ENCODE results near the gene GNAI1. TPM values are rescaled to one million over a fixed set of nuclear protein-coding genes. Genes with fewer than 3 reads are reported as not detected.

The GNAI1 gene
- total RNA-seq, 1 donor from 2014 or later = 61.1 TPM

- no peak overlapping the region for H3K27ac Mint-ChIP-seq
- no peaks in the 10 kb centered on the region for H3K27me3 Mint-ChIP-seq (ENCODE audit: low read depth)
- no peak overlapping the region for H3K4me3 Mint-ChIP-seq
- TF ChIP-seq, protein P1, sequence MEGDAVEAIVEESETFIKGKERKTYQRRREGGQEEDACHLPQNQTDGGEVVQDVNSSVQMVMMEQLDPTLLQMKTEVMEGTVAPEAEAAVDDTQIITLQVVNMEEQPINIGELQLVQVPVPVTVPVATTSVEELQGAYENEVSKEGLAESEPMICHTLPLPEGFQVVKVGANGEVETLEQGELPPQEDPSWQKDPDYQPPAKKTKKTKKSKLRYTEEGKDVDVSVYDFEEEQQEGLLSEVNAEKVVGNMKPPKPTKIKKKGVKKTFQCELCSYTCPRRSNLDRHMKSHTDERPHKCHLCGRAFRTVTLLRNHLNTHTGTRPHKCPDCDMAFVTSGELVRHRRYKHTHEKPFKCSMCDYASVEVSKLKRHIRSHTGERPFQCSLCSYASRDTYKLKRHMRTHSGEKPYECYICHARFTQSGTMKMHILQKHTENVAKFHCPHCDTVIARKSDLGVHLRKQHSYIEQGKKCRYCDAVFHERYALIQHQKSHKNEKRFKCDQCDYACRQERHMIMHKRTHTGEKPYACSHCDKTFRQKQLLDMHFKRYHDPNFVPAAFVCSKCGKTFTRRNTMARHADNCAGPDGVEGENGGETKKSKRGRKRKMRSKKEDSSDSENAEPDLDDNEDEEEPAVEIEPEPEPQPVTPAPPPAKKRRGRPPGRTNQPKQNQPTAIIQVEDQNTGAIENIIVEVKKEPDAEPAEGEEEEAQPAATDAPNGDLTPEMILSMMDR (IDR thresholded peaks at IDR 0.05; ENCODE audit: unreplicated experiment) = no peak
- DNase-seq (ENCODE audit: low spot score in 2 of 2, unreplicated experiment in 2 of 2) = no peak
- peaks cover 13% of the 10 kb centered on the region for H3K4me1 Mint-ChIP-seq
- no peaks in the 10 kb centered on the region for H3K9me3 Mint-ChIP-seq
- H3K36me3 Mint-ChIP-seq = peaks cover 15% of the 10 kb centered on the region
These were observed 89.8 kb downstream of the GNAI1 start for GRCh38 chr7:80224415-80224814.

GRCh38 chr7:80225361-80225760 is 90.7 kb downstream of the GNAI1 start:
- H3K27me3 Mint-ChIP-seq (ENCODE audit: low read depth) = no peaks in the 10 kb centered on the region
- no peaks in the 10 kb centered on the region for H3K9me3 Mint-ChIP-seq
- H3K4me1 Mint-ChIP-seq = peaks cover 17% of the 10 kb centered on the region
- H3K4me3 Mint-ChIP-seq = no peak overlapping the region
- TF ChIP-seq, protein P1 (IDR thresholded peaks at IDR 0.05; ENCODE audit: unreplicated experiment) = no peak
- peak overlapping the region; percentile 31 for H3K27ac Mint-ChIP-seq
- peaks cover 7% of the 10 kb centered on the region for H3K36me3 Mint-ChIP-seq
- no peak for DNase-seq (ENCODE audit: low spot score in 2 of 2, unreplicated experiment in 2 of 2)

DNA sequence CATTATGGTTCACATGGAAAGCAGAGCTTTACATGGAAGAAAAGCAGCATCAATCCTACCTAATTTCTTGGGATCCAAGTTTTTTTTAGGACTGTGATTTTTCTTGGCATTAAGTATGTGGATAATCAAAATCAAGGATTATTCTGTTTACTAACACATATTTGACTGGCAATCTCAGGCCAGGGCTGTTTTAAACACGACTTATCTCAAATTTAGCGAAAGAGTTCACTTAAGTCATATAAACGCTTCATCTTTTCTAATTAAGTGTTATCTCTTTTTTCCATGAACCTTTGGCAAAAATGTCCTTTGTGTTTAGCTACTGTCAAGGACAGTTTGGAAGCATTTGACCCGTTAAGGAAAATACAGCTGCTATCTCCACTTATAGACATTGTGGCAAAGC is 92.0 kb downstream of the GNAI1 start:
- peaks cover 18% of the 10 kb centered on the region for H3K4me1 Mint-ChIP-seq
- no peaks in the 10 kb centered on the region for H3K9me3 Mint-ChIP-seq
- DNase-seq (ENCODE audit: low spot score in 2 of 2, unreplicated experiment in 2 of 2) = no peak
- no peak overlapping the region for H3K4me3 Mint-ChIP-seq
- H3K27ac Mint-ChIP-seq = no peak overlapping the region
- TF ChIP-seq, protein P1 (IDR thresholded peaks at IDR 0.05; ENCODE audit: unreplicated experiment) = no peak
- no peaks in the 10 kb centered on the region for H3K27me3 Mint-ChIP-seq (ENCODE audit: low read depth)
- no peaks in the 10 kb centered on the region for H3K36me3 Mint-ChIP-seq

- H3K27me3 Mint-ChIP-seq (ENCODE audit: low read depth) = no peaks in the 10 kb centered on the region
- no peaks in the 10 kb centered on the region for H3K36me3 Mint-ChIP-seq
- peaks cover 15% of the 10 kb centered on the region for H3K4me1 Mint-ChIP-seq
- peak overlapping the region; percentile 28 for H3K27ac Mint-ChIP-seq
- H3K9me3 Mint-ChIP-seq = no peaks in the 10 kb centered on the region
- H3K4me3 Mint-ChIP-seq = no peak overlapping the region
- DNase-seq (ENCODE audit: low spot score in 2 of 2, unreplicated experiment in 2 of 2) = no peak
- TF ChIP-seq, protein P1 (IDR thresholded peaks at IDR 0.05; ENCODE audit: unreplicated experiment) = no peak
These were observed 95.7 kb downstream of the GNAI1 start for GRCh38 chr7:80230327-80230726.

DNA sequence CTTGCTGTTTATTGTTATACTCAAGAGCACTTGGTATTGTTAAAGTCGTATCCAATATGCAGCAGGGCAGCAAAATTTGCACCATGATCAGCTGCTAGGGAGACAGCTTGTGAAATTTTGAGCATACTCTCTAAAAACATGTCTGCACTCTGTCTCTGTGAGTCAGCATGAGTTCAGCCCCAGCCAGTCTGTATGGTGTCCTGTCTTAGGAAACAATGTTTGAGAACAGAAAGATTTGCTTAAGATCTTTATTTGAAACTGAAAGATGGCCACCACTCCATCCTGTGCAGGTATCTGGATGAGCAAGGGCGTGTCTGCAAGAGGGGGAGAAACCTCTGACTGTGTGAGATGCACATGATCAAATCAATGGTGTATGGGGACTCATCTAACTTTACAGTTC is 97.1 kb downstream of the GNAI1 start:
- no peak for DNase-seq (ENCODE audit: low spot score in 2 of 2, unreplicated experiment in 2 of 2)
- no peaks in the 10 kb centered on the region for H3K9me3 Mint-ChIP-seq
- H3K27me3 Mint-ChIP-seq (ENCODE audit: low read depth) = no peaks in the 10 kb centered on the region
- H3K27ac Mint-ChIP-seq = no peak overlapping the region
- H3K4me1 Mint-ChIP-seq = peaks cover 11% of the 10 kb centered on the region
- H3K4me3 Mint-ChIP-seq = no peak overlapping the region
- TF ChIP-seq, protein P1 (IDR thresholded peaks at IDR 0.05; ENCODE audit: unreplicated experiment) = no peak
- no peaks in the 10 kb centered on the region for H3K36me3 Mint-ChIP-seq

Measured in mesothelial cell of epicardium (in vitro differentiated cells).